Measurements from ENCODE around the gene FAM120B.

Gene FAM120B

DNA sequence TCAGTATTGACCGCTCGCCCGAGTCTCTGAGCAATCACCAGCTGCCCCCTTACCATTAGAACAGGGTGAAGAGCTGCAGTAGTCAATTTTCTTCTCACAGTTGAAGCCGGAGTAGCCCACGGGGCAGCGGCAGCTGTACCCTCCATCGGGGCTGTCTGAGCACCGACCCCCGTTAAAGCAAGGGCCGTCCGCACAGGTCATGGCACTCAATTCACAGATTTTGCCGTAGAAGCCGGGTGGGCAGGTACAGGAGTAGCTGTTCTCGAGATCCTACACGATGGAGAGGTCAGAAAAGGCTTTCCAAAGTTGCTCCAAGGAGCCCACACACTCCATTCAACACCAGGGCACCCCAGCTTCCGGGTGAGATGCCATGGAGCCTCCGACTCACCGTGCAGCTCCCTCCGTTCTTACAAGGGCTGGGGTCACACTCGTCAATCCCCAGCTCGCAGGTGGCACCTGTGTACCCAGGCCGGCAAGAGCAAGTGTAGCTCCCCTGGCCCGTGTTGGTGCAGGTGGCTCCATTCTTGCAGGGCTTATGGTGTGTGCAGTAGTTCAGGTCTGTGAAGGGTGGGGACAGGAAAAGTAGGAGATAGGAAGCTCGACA, 21.6 kb upstream of the FAM120B start:
- Histone ChIP-seq H3K36me3 (ENCODE audit: insufficient read depth, insufficient read length, low read length) (peaks cover 2% of the 10 kb centered on the region), H3K4me3 (ENCODE audit: insufficient read length, low read depth) (no peak overlapping the region), H3K4me1 (ENCODE audit: insufficient read depth, insufficient read length) (peaks cover 2% of the 10 kb centered on the region), H3K27me3 (ENCODE audit: insufficient read depth, insufficient read length) (peaks cover 38% of the 10 kb centered on the region), H3K9ac (ENCODE audit: insufficient read length, low read depth) (no peak overlapping the region), H3K9me3 (ENCODE audit: insufficient read depth, low read length) (no peaks in the 10 kb centered on the region)
- no peak for DNase-seq (ENCODE audit: low read depth, low spot score)
- no peak for TF ChIP-seq ZNF274 (IDR thresholded peaks at IDR 0.05; ENCODE audit: low read depth, low read length)
- no peak for TF ChIP-seq SUZ12 (IDR thresholded peaks at IDR 0.05; ENCODE audit: extremely low read depth, insufficient read depth, insufficient read length)
- TF ChIP-seq YY1 (IDR thresholded peaks at IDR 0.05; ENCODE audit: insufficient read depth, insufficient read length), result no peak

DNA sequence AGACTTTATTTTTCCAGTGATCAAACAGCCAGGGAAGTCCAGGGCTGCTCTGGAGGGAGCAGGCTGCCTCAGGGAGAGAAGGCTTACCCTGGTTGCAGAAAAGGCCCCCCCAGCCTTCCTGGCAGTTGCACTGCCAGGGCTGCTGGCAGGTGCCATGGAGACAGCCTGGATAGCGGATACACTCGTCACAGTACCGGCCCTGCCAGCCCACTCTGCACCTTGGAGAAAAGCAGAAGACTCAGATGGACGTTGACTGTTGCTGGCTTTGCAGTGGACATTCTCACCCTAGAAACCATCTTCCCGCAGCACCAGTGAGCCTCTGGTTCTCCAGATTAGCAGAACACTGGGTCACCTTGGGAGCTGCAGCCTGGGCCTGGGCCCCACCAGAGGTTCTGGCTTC, 21.1 kb upstream of the FAM120B start:
- DNase-seq (ENCODE audit: low read depth, low spot score), result no peak
- peaks cover 43% of the 10 kb centered on the region for H3K27me3 ChIP-seq (ENCODE audit: insufficient read depth, insufficient read length)

DNA sequence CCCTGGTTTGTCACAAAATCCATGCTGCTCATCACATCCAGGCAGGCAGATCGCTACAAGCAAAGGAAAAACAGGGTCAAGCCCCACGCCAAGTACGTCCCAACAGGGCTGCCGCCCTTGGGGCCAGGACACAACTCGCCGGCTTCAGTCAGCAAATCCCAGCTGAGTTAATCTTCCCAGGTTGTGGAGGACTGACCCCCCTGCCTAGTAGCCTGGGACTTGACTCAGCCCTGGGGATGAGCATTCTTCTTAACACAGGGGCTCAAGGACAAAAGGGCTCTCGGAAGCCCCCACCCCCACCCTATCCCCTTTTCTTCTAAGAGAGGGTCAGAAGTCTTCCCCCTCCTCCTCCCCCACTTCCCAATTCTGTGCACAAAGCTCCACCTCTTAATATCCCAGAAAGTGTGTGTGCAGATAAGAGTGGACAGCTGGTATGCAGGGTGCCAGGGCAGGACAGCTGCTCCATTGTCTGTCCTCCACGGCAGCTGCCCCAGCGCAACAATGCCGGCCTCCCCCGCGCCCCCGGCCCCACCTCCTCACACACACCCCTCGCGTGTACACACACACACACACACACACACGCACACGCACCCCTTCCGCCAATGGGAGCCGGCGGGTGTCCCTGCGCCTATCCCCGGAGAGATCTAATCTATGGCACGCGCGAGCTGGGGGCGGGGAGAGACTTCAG, 20.2 kb upstream of the FAM120B start:
- Histone ChIP-seq H3K27me3 (ENCODE audit: insufficient read depth, insufficient read length) (peaks cover 49% of the 10 kb centered on the region), H3K4me3 (ENCODE audit: insufficient read length, low read depth) (no peak overlapping the region), H3K9me3 (ENCODE audit: insufficient read depth, low read length) (no peaks in the 10 kb centered on the region), H3K4me1 (ENCODE audit: insufficient read depth, insufficient read length) (peaks cover 2% of the 10 kb centered on the region), H3K36me3 (ENCODE audit: insufficient read depth, insufficient read length, low read length) (peaks cover 2% of the 10 kb centered on the region), H3K9ac (ENCODE audit: insufficient read length, low read depth) (no peak overlapping the region)
- no peak for DNase-seq (ENCODE audit: low read depth, low spot score)
- TF ChIP-seq SUZ12 (IDR thresholded peaks at IDR 0.05; ENCODE audit: extremely low read depth, insufficient read depth, insufficient read length) (no peak), ZNF274 (IDR thresholded peaks at IDR 0.05; ENCODE audit: low read depth, low read length) (no peak), YY1 (IDR thresholded peaks at IDR 0.05; ENCODE audit: insufficient read depth, insufficient read length) (no peak)

More for the DNA sequence above, 21.1 kb upstream of the FAM120B start:
- H3K4me1 ChIP-seq (ENCODE audit: insufficient read depth, insufficient read length), result peaks cover 2% of the 10 kb centered on the region
- H3K36me3 ChIP-seq (ENCODE audit: insufficient read depth, insufficient read length, low read length), result peaks cover 2% of the 10 kb centered on the region
- H3K9me3 ChIP-seq (ENCODE audit: insufficient read depth, low read length), result no peaks in the 10 kb centered on the region
- H3K4me3 ChIP-seq (ENCODE audit: insufficient read length, low read depth), result no peak overlapping the region
- no peak for TF ChIP-seq SUZ12 (IDR thresholded peaks at IDR 0.05; ENCODE audit: extremely low read depth, insufficient read depth, insufficient read length)
- TF ChIP-seq ZNF274 (IDR thresholded peaks at IDR 0.05; ENCODE audit: low read depth, low read length), result no peak
- TF ChIP-seq YY1 (IDR thresholded peaks at IDR 0.05; ENCODE audit: insufficient read depth, insufficient read length), result no peak
- no peak overlapping the region for H3K9ac ChIP-seq (ENCODE audit: insufficient read length, low read depth)

DNA sequence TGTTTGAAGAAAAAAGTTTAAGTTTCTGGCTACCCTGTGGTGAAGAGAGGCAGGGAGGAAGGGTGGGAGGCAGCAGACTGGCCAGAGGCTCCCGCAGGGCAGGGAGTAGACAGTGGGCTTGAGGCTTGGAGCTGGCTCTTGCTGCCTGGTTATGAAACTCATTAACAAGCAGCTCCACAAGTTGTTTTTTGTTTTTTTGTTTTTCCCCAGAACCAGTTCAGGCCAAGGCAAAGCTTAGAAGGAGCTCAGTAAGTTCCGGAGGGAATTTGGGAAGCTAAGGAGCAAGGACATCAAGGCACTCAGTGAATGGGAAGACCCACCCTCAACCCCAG, 19.7 kb upstream of the FAM120B start:
- Histone ChIP-seq H3K4me1 (ENCODE audit: insufficient read depth, insufficient read length) (peaks cover 2% of the 10 kb centered on the region), H3K9me3 (ENCODE audit: insufficient read depth, low read length) (no peaks in the 10 kb centered on the region), H3K27me3 (ENCODE audit: insufficient read depth, insufficient read length) (peaks cover 54% of the 10 kb centered on the region), H3K4me3 (ENCODE audit: insufficient read length, low read depth) (no peak overlapping the region), H3K36me3 (ENCODE audit: insufficient read depth, insufficient read length, low read length) (peaks cover 2% of the 10 kb centered on the region), H3K9ac (ENCODE audit: insufficient read length, low read depth) (no peak overlapping the region)
- DNase-seq (ENCODE audit: low read depth, low spot score), result no peak
- TF ChIP-seq YY1 (IDR thresholded peaks at IDR 0.05; ENCODE audit: insufficient read depth, insufficient read length) (no peak), ZNF274 (IDR thresholded peaks at IDR 0.05; ENCODE audit: low read depth, low read length) (no peak), SUZ12 (IDR thresholded peaks at IDR 0.05; ENCODE audit: extremely low read depth, insufficient read depth, insufficient read length) (no peak)

DNA sequence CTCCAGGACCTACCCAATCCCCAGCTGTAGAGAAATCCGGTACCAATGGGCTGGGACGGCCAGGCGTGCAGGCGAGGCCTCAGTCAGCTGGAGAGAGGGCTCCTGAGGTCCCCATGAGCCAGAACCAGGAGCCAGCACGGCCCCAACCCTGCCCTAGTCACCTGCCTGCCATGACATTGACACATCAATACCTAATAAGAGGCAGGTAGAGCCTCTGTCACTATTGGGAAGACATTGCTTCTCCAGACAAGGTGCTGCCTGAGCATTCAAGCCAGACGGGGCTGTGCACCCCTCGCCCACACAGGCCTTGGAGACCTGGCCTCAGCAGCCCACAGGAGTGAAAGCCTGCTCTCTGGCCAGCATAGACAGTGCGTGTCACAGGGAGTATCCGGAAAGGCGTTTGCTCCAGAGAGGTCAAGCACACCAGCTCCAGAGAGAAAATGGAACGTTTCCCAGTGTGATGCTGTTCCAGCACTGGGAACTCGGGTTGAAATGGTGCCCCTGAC, 19.1 kb upstream of the FAM120B start:
- peaks cover 2% of the 10 kb centered on the region for H3K36me3 ChIP-seq (ENCODE audit: insufficient read depth, insufficient read length, low read length)
- H3K9ac ChIP-seq (ENCODE audit: insufficient read length, low read depth), result no peak overlapping the region
- H3K4me1 ChIP-seq (ENCODE audit: insufficient read depth, insufficient read length), result peaks cover 5% of the 10 kb centered on the region
- H3K9me3 ChIP-seq (ENCODE audit: insufficient read depth, low read length), result no peaks in the 10 kb centered on the region
- no peak overlapping the region for H3K4me3 ChIP-seq (ENCODE audit: insufficient read length, low read depth)
- no peak for DNase-seq (ENCODE audit: low read depth, low spot score)
- no peak for TF ChIP-seq SUZ12 (IDR thresholded peaks at IDR 0.05; ENCODE audit: extremely low read depth, insufficient read depth, insufficient read length)
- H3K27me3 ChIP-seq (ENCODE audit: insufficient read depth, insufficient read length), result peaks cover 60% of the 10 kb centered on the region

DNA sequence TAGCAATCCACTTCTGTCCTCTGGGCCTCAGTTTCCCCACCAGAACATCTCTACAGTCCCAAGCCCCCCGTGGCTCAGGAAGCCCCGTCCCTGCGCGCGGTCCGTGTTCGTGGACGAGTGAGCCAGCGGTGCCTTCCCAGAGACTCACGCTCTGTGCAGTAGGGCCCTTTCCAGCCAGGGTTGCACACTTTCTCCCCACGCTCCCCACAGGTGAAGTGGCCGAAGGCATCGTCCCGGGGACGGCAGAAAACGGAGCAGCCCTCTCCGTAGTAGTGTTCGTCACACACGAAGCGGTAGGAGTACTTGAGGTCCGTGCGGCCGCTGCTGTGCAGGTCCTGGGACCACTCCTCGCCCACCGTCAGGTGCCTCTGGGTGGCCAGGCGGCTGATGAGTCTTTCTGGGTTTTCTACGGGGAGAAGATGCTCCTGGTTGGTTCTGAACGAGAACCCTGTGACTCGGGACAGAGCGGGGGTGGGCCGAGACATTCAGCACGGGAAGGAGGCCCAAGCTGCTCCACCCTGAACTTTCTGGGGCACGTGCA, 18.4 kb upstream of the FAM120B start:
- TF ChIP-seq ZNF274 (IDR thresholded peaks at IDR 0.05; ENCODE audit: low read depth, low read length), result no peak
- TF ChIP-seq YY1 (IDR thresholded peaks at IDR 0.05; ENCODE audit: insufficient read depth, insufficient read length), result no peak
- TF ChIP-seq SUZ12 (IDR thresholded peaks at IDR 0.05; ENCODE audit: extremely low read depth, insufficient read depth, insufficient read length), result no peak
- Histone ChIP-seq H3K4me3 (ENCODE audit: insufficient read length, low read depth) (no peak overlapping the region), H3K27me3 (ENCODE audit: insufficient read depth, insufficient read length) (peaks cover 67% of the 10 kb centered on the region), H3K36me3 (ENCODE audit: insufficient read depth, insufficient read length, low read length) (peaks cover 2% of the 10 kb centered on the region), H3K9me3 (ENCODE audit: insufficient read depth, low read length) (no peaks in the 10 kb centered on the region), H3K9ac (ENCODE audit: insufficient read length, low read depth) (no peak overlapping the region), H3K4me1 (ENCODE audit: insufficient read depth, insufficient read length) (peaks cover 5% of the 10 kb centered on the region)
- DNase-seq (ENCODE audit: low read depth, low spot score), result no peak

DNA sequence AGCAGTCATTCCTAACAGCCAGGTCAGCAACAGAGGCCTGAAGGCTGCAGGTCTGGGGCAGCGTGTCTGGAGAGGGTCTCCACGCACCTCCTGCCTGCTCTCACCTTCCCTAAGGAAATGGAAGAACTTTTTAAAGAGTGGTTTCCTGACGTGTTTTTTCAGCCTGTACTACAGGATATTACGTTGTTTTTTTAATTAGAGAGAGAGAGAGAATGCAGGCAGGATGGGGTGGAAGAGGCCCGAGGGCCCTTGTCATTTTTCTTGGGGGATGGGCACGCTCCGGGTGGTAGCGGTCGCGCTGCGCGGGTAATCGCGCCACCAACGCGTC, 17.7 kb upstream of the FAM120B start:
- TF ChIP-seq SUZ12 (IDR thresholded peaks at IDR 0.05; ENCODE audit: extremely low read depth, insufficient read depth, insufficient read length) (no peak), ZNF274 (IDR thresholded peaks at IDR 0.05; ENCODE audit: low read depth, low read length) (no peak), YY1 (IDR thresholded peaks at IDR 0.05; ENCODE audit: insufficient read depth, insufficient read length) (no peak)
- H3K9me3 ChIP-seq (ENCODE audit: insufficient read depth, low read length), result no peaks in the 10 kb centered on the region
- no peak for DNase-seq (ENCODE audit: low read depth, low spot score)
- peak overlapping the region; percentile 46 for H3K4me3 ChIP-seq (ENCODE audit: insufficient read length, low read depth)
- peak overlapping the region; percentile 74 for H3K9ac ChIP-seq (ENCODE audit: insufficient read length, low read depth)
- H3K27me3 ChIP-seq (ENCODE audit: insufficient read depth, insufficient read length), result peaks cover 74% of the 10 kb centered on the region
- peaks cover 5% of the 10 kb centered on the region for H3K4me1 ChIP-seq (ENCODE audit: insufficient read depth, insufficient read length)
- H3K36me3 ChIP-seq (ENCODE audit: insufficient read depth, insufficient read length, low read length), result peaks cover 2% of the 10 kb centered on the region
